A673 (cell line): Measurements from ENCODE around the gene WASF1. TPM values are rescaled to one million over a fixed set of nuclear protein-coding genes. Genes with fewer than 3 reads are reported as not detected.

Source experiments
- BruUV-seq: library from RNA; stranded (reverse); fragments of 400-500 nt; replicated peaks from 2 replicates; lab custom pipeline; 2021; lab: Mats Ljungman, UMichigan
- CTCF ChIA-PET: fragments of 300-600 bp; sonication (Branson Sonifier 250); formaldehyde crosslinking; loops from one replicate; lab custom pipeline; 2022; ENCODE audit warnings: antibody characterized with exemption; lab: Charles Lee
- POLR2A ChIA-PET: fragments of 300-600 bp; sonication (Branson Sonifier 250); formaldehyde crosslinking; loops from one replicate; lab custom pipeline; 2022; ENCODE audit warnings: antibody characterized with exemption; ENCODE audit not compliant: low non-redundant PET; lab: Charles Lee
- DNase-seq: peaks from one replicate; pipeline ENCODE4 v3.0.0-alpha.2; 2015; ENCODE audit warnings: low spot score
- H3K27ac ChIP-seq: fragments of 200-600 bp; sonication (generic); 2 replicates; pipeline ENCODE4 v1.5.1; 2016; ENCODE audit warnings: mixed run types, low read depth, mild to moderate bottlenecking, mixed read lengths, antibody characterized with exemption, low read length; ENCODE audit not compliant: poor library complexity, severe bottlenecking
- H3K27me3 ChIP-seq: fragments of 200-600 bp; sonication (generic); replicated peaks from 2 replicates; pipeline ENCODE4 v1.6.1; 2017; ENCODE audit warnings: mixed run types, low read depth, mild to moderate bottlenecking, mixed read lengths, antibody characterized with exemption, low read length; ENCODE audit not compliant: insufficient read depth, poor library complexity
- H3K36me3 ChIP-seq: fragments of 200-600 bp; sonication (generic); 2 replicates; pipeline ENCODE4 v1.6.1; 2016; ENCODE audit warnings: mixed run types, mild to moderate bottlenecking, mixed read lengths, antibody characterized with exemption, low read length; ENCODE audit not compliant: insufficient read depth, poor library complexity, severe bottlenecking
- H3K4me1 ChIP-seq: fragments of 200-600 bp; sonication (generic); 2 replicates; pipeline ENCODE4 v1.6.1; 2017; ENCODE audit warnings: mixed run types, mild to moderate bottlenecking, mixed read lengths, antibody characterized with exemption, low read length; ENCODE audit not compliant: insufficient read depth, poor library complexity, severe bottlenecking
- H3K4me3 ChIP-seq: fragments of 200-600 bp; sonication (generic); 2 replicates; pipeline ENCODE4 v1.5.1; 2016; ENCODE audit warnings: low read depth, mixed run types, mild to moderate bottlenecking, mixed read lengths, low read length; ENCODE audit not compliant: poor library complexity, severe bottlenecking
- H3K9me3 ChIP-seq: fragments of 200-600 bp; sonication (generic); 2 replicates; pipeline ENCODE4 v1.6.1; 2016; ENCODE audit warnings: mixed run types, low read depth, mild to moderate bottlenecking, mixed read lengths, antibody characterized with exemption, low read length; ENCODE audit not compliant: poor library complexity, severe bottlenecking
- CTCF ChIP-seq: fragments of 300-800, 200-600 bp; sonication (generic); conservative IDR thresholded peaks from 2 replicates; pipeline ENCODE4 v1.5.1; 2017; ENCODE audit warnings: low read depth, mild to moderate bottlenecking, antibody characterized with exemption, low read length, moderate library complexity, mixed read lengths
- EZH2 ChIP-seq: fragments of 200-600 bp; sonication (generic); IDR thresholded peaks from 2 replicates; pipeline ENCODE4 v1.6.1; 2017; ENCODE audit warnings: borderline replicate concordance, low read depth, mild to moderate bottlenecking, mixed read lengths, antibody characterized with exemption, low read length; ENCODE audit not compliant: poor library complexity, severe bottlenecking
- intact Hi-C: fragments of 100-400 bp; cut with micrococcal nuclease; formaldehyde crosslinking; loops from one replicate; pipeline ENCODE4 v1.10.0; 2022; ENCODE audit not compliant: unreplicated experiment
- total RNA-seq: library from RNA; stranded (reverse); gene quantifications from 2 replicates; pipeline ENCODE4 v1.2.3, GENCODE V29; 2021

The WASF1 gene
- total RNA-seq, 1 experiment from 2014 or later, result 159 TPM

- peaks cover 34% of the 10 kb centered on the region for H3K4me1 ChIP-seq
- BruUV-seq, result no TSS peak
- H3K27ac ChIP-seq, result peak overlapping the region; percentile 99
- H3K36me3 ChIP-seq, result peaks cover 4% of the 10 kb centered on the region
- POLR2A ChIA-PET, result no interaction called here
- CTCF ChIA-PET, result interaction anchor here (0.5 to 0.6 kb wide), 4 partner anchors 63 to 612 kb away, joined by 3 to 4 read pairs (median 4); no protein-coding TSS in a partner anchor
- intact Hi-C loops, result loop anchor here (1.0 to 10.0 kb wide), 3 partner anchors 116 to 776 kb away; partner anchors contain the start of gene GTF3C6
- peak; percentile 89 for DNase-seq
- TF ChIP-seq EZH2 (no peak), CTCF (peak; percentile 75)
- peak overlapping the region; percentile 68 for H3K4me3 ChIP-seq
- H3K27me3 ChIP-seq, result no peaks in the 10 kb centered on the region
- no peaks in the 10 kb centered on the region for H3K9me3 ChIP-seq
Measured at GRCh38 chr6:110178626-110179405, 654 bp downstream of the WASF1 start.

GRCh38 chr6:110173506-110174132 lies 5.9 kb downstream of the WASF1 start:
- H3K36me3 ChIP-seq, result peaks cover 4% of the 10 kb centered on the region
- no peak overlapping the region for H3K27ac ChIP-seq
- H3K27me3 ChIP-seq, result no peaks in the 10 kb centered on the region
- no peak overlapping the region for H3K4me3 ChIP-seq
- no peak for DNase-seq
- intact Hi-C loops, result loop anchor here (10.0 kb wide), 1 partner anchor 781 kb away; the partner anchor contains the start of gene GTF3C6
- ChIA-PET CTCF (no interaction called here), POLR2A (no interaction called here)
- H3K9me3 ChIP-seq, result no peaks in the 10 kb centered on the region
- no peak for TF ChIP-seq CTCF
- TF ChIP-seq EZH2, result no peak
- no TSS peak for BruUV-seq
- peaks cover 50% of the 10 kb centered on the region for H3K4me1 ChIP-seq

- BruUV-seq, result no TSS peak
- POLR2A ChIA-PET, result no interaction called here
- H3K4me1 ChIP-seq, result peaks cover 38% of the 10 kb centered on the region
- H3K27ac ChIP-seq, result no peak overlapping the region
- H3K36me3 ChIP-seq, result no peaks in the 10 kb centered on the region
- H3K27me3 ChIP-seq, result no peaks in the 10 kb centered on the region
- no peak overlapping the region for H3K4me3 ChIP-seq
- no peak for DNase-seq
- H3K9me3 ChIP-seq, result no peaks in the 10 kb centered on the region
- TF ChIP-seq CTCF (no peak), EZH2 (no peak)
- intact Hi-C loops, result loop anchor here (10.0 kb wide), 1 partner anchor 785 kb away; the partner anchor contains the start of gene GTF3C6
- CTCF ChIA-PET, result no interaction called here
Measured at GRCh38 chr6:110170081-110170480, 9.4 kb downstream of the WASF1 start.
